GM18499 (cell line): Measurements from ENCODE around the gene NACAD.

Source experiments
- ATAC-seq: cut with Tn5 transposase; IDR thresholded peaks from one replicate; pipeline ENCODE4 v1.9.1; 2021; ENCODE audit warnings: moderate number of reproducible peaks; ENCODE audit not compliant: insufficient read depth, unreplicated experiment

The NACAD gene

DNA sequence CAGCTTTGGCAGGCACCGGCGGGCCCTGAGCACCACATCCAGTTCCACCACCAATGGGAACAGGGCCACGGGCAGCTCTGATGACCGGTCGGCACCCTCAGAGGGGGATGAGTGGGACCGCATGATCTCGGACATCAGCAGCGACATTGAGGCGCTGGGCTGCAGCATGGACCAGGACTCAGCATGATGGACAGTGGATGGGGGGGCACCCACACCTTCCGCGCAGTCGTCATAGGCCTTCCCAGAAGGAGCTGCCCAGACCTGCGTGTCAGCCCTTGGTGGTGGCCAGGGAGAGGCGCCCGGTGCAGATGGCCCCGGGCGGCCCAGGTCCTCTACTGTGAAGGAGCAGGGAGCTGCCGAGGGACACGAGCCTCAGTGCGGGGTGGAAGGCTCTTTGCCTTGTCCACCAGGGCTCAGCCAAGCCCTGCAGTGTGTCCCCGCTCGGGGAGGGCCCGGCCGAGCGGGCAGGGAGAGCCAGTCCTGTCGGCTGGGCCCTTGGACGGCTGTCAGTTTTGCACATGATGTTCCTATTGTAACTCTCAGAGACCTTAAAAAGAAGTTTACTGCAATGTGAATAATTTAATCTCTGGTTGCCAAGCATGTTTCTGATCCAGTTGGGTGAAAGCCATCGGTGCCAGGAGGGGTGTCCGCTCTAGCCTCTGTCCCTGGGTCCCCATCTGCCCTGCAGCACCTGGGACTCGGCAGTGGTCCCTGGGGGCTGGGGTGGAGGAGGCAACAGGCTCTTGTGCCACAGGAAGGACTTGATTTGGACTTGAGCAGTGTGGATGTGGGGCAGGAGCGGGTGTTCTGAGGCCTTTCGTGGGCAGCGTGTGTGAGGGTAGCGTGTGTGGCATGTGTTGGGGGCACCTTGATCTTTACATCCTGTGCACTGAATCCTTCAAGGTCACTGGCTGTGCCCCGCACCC, 12.6 kb downstream of the NACAD start:
- no peak for ATAC-seq

- no peak for ATAC-seq
Measured at GRCh38 chr7:45075355-45075644, 13.5 kb downstream of the NACAD start.

DNA sequence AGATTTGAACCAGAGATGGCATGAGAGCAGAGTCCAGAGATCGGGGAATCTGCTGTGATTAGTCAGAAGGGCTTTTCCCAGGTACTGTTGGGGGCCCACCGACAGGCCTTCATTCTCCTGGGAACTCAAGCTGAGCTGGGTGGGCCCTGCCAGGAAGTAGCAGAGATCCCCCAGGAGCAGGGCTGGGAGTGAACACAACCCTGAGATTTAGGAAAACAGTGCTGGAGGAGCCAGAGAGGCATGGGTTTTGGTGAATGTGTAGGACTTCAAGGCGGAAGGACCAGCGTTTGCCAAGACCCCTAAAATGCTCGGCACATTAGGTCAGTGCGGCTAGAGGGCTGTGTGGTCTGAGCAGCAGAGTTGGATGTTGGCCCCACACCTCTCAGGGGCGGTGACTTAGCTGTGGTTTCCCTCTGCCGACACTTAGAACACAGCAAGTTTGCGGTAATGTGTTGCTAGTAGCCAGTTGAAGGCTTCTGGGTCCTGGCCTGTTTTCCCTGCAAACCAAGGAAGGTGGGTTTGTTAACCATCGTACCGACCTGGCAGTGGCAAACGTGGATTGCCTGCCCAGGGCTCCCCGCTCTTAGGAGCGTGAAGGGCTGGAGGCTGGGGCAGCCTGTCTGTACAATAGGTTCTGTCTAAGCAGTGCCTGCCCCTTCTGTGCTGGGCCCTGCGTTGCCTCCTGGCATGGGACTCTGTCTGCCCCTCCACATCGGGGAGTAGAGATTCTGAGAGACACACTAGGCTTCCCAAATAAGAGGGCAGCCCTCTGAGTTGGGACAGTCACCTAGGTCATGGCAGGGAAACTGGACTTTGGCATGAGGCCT, 14.0 kb downstream of the NACAD start:
- no peak for ATAC-seq

- no peak for ATAC-seq
Measured at GRCh38 chr7:45073786-45074527, 14.8 kb downstream of the NACAD start.

GRCh38 chr7:45073031-45073785, 15.6 kb downstream of the NACAD start:
- ATAC-seq: no peak

GRCh38 chr7:45072131-45073030, 16.4 kb downstream of the NACAD start:
- no peak for ATAC-seq

DNA sequence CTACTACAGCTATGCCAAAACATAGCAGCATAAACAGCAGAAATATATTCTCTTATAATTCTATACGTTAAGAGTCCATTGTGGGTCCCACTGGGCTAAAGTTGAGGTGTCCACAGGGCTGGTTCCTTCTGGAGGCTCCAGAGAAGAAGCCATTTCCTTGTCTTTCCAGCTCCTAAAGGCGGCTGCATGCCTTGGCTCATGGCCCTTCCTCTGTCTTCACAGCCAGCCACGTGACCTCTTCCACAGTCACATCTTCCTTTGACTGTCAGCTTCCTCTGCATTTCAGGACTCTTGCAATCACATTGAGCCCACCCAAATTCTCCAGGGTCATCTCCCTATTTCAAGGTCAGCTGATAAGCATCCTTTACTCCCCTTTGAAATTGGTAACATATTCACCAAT, 17.2 kb downstream of the NACAD start:
- ATAC-seq: no peak

GRCh38 chr7:45070254-45070642, 18.5 kb downstream of the NACAD start:
- ATAC-seq: no peak

GRCh38 chr7:45069444-45070253, 19.1 kb downstream of the NACAD start:
- no peak for ATAC-seq

DNA sequence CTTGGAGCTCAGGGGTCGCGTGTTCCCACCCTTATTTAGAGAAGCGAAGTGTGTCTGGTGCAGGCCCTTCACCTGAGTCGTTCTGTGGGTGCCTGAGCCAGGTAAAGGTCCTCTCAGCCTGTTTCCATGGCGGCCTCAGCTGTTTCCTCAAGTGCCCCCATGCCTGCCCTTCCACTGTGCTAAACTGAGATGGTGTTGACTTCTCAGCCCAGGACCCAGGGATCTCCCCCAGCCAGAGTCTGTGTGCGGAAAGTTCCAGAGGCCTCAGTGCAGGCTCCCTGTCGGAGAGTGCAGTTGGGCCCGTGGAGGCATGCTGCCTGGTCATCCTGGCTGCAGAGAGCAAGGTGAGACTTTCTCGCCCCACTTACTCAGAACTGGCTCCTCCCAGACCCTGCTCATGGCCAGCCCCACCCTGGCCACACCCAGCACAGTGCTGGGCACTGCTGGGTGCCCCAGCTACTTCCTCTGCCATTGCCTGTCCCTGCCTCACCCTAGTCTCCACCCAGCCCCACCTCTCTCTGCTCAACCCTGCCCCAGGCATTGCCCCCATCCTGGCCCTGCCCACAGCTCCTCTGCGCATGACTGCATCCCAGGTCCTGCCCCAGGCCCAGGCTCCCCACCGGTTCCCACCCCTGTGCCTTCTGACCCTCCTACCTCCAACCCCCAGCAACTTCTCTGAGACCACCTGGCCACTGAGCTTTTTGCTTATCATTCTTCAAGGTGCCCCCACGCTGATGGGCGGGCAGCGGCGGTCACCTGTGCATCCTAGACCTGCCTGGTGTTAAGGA, 20.3 kb downstream of the NACAD start:
- ATAC-seq: no peak

- ATAC-seq: no peak
Measured at GRCh38 chr7:45067582-45067981, 21.2 kb downstream of the NACAD start.

DNA sequence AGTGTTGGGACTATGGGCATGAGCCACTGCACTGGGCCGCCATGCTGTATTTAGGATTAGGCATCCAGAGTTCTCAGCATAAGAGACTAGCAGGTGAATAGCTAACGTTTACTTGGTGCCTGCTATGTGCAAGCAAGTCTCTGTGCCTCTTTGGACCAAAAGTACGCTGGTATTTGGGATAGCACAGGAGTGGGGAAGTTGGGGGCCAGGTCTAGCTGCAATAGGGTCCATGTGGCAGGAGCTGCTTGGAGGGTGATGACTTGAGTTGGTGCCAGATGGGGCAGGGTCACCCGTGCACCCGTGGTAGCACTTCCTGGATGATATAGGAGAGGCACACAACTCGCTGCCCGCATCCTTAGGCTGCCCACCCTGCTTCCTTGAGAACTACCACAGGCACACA, 22.4 kb downstream of the NACAD start:
- ATAC-seq: no peak

DNA sequence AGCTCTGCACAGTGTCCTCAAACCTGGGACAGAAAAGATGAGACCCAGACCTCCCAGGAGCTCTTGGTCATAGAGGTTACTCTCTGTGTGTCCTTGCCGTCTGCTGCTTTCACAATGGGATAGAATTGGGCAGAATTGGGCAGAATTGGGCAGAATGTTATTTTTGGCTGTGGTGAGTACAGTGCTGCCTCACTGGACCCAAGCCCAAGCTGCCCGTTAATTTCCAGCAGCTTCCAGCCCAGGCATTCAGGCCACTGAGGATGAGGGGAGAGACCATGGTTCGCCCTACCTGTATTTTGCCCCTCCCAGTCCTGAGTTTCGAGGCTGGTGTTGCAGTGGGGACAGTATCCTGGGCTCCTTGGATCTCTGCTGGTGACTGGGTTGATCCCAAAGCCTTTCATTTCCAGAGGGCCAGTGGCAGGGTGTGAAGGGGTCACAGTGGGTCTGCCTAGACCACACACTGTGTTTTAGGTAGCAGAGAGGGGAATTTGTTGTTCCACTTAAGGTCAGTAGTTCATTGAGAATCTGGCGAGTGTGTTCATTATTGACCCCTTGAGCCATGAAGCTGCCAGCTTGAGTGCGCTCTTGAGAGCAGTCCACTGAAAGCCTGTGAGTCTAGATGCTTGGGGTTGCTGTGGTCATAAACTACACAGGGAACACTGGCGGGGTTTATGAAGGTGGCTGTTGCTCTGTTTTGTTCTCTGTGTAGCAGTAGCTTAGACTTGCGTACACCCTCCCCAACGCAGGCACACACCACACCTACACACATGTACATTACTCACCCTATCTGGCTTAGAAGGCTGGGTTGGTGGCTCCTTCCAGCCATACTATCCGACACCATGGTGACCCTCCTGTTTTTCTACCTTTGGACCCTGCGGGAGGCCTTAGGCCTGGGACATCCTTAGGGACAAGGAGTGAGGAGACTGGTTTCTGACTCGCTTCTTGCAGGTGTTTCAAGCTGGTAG, 23.5 kb downstream of the NACAD start:
- ATAC-seq: no peak

DNA sequence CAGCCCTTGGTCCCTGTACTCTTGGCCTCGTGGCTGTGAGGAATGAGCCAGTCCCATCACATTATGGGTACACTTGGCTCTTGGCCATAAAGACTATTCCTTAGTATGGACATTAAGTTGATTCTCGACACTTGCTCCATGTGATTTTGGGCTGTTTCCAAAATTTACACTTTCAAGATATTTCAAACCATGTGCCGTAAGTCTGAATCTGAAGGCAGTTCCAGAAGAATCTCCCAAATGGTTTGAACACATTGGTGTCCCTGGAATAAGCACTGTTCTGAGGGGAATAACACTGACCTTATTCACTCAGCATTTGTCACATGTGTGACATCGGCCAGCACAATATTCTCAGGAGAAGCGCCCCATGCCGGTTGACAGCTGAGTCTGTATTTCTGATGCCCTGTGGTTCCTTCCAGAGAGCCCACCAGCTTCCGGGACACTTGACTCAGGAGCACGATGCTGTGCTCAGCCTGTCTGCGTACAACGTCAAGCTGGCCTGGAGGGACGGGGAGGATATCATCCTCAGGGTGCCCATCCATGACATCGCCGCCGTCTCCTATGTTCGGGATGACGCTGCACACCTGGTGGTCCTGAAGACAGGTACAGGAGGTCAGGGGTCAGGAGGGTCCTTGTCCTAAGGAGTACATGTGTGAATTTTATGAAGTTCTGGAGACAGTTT, 24.6 kb downstream of the NACAD start:
- ATAC-seq: no peak

DNA sequence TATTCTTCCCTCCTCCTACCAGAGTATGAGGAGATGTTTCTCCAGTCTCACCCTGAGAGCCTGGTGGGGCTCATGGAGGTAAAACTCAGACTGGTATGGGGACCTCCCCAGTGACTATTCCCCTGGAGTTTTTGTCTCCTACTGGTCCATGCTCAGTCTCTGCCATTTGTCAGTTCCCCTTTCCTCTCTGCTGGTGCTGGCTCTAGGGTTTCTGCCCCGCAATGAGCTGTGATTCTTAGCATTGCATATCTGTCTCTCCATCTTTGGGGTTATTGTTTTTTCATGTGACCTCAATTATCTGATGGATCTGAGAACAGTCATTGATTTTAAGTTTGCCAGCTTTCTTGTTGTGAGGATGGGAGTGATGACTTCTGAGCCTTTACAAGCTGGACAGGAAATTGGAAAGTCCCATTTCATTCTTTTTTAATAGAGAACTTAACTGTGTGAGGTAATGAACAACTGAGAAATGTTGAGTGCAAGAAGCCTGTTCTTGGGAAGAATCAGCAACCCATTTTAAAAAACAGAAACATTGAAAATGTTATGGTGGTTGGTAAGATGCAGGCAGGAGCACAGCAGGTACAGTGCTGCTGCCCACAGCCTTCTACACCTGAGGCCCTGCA, 26.9 kb downstream of the NACAD start:
- no peak for ATAC-seq

GRCh38 chr7:45061352-45061751, 27.4 kb downstream of the NACAD start:
- ATAC-seq: no peak
